Measurements from ENCODE around the gene KLHL7.
"Not testable (repeated sequence)": the region's sequence is repeated elsewhere in the genome, so short reads cannot be mapped to it uniquely, and the experiment has no call there.

The KLHL7 gene

DNA sequence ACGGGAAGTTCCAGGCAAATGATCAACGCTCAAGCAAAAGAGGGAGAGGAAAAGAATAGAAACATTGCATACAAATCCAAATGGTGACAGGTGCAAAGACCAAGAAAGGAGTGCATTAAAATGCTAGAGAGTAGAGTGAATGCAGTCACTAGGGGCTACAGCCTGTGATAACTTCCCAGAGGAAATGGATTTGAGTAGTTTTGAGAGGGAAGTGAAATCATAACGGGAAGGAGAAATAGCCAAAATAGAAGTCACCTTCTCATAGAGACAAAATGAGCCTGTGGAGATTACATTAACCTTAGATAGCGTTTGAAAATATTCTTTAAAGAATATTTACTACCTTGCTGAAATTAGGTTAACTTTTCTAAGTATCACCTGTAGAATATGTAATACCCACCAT, 102.7 kb downstream of the KLHL7 start:
- no peak for DNase-seq
- intact Hi-C loops (cut with DNase I): no loop called here

DNA sequence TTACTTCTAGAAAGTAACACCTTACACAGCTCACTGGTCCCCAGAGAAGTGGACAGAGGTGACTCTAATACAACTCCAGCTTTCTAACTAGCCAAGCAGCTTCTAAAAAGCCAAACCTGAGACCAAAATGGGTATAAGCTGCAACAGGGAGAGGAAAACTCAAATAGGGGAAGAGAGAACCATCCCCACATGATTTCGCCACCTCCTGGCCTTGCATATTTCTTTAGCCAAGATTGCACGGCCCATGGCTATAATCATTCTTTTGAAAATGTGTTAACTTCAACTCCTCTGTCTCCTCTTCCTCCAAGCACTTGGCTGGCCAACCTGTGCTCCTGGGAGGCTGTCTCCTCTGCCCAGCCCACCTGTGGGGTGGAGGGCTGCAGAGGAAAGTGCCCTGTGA, 104.9 kb downstream of the KLHL7 start:
- intact Hi-C loops (cut with DNase I): no loop called here
- DNase-seq: no peak

DNA sequence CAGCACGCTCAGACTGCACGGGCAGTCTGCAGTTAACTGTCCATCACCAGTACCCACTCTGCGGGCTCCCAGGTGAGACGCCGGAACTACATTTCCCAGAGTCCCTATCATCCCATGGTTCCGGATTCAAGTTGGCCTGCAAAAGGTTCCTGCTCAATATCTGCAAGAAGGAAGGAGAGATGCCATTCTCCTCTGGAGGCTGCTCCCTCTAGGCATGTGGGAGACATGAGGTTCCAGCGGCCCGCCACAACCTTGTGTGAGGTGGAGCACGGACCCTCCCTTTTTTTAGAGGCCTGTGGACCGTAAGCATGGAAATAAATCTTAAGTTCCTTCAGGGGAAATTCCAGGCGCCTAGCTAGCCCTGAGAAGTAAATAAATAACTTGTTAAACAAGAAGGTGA, 106.0 kb downstream of the KLHL7 start:
- no peak for DNase-seq
- intact Hi-C loops (cut with DNase I): no loop called here

DNA sequence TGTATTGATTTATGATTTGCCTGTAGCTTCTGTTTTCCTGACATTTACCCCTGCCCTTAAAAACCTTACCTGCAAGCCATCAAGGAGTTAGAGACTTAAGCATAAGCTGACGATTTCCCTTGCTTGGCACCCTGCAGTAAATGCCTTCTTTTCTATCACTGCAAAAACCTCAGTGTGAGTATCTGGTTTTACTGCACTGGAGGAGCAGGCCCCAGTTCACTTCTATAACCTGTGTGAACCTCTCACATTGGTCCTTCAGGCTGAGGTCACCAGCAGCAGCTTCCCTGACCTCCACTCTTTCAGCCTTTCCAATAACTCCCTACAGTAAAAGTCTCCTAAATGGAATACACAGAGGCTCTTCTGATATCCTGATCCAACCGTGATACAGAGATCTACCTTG, 106.8 kb downstream of the KLHL7 start:
- DNase-seq: no peak
- intact Hi-C loops (cut with DNase I): no loop called here

- DNase-seq: no peak
- intact Hi-C loops (cut with DNase I): no loop called here
These were observed 107.3 kb downstream of the KLHL7 start for GRCh38 chr7:23212841-23213240.

DNA sequence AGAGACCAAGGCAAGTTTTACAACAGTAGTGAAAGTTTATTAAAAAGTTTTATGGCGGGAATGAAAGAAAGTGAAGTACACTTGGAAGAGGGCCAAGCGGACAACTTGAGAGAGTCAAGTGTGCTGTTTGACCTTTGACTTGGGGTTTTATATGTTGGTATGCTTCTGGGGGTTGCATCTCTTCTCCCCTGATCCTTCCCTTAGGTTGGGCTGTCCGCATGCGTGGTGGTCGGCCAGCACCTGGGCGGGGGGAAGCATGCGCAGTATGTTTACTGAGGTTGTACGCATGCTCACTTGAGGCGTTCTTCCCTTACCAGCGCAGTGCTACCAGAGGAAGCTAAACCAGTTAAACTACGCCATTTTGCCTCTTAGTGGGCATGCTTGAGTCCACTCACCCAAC, 108.2 kb downstream of the KLHL7 start:
- DNase-seq: no peak
- intact Hi-C loops (cut with DNase I): no loop called here

DNA sequence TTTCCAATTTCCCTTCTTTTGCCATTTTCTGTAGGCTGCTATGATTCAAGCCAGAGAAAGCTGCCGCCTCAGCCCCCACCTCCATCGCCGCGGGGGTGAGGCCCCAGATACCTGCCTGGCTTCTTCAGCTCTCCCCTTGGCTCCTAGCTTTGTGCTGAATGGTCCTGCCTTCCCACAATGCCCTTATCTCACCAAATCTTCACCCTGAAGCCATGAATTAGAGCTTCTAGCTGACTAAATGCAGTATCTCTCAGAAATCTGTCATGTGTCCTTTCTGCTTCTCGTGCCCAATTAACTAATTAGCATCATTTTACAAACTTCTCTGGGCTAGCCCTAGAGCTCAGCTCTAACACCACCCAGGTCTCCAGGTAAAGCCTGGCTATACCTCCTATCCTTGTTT, 108.8 kb downstream of the KLHL7 start:
- no peak for DNase-seq
- intact Hi-C loops (cut with DNase I): no loop called here

GRCh38 chr7:23214938-23215337, 109.4 kb downstream of the KLHL7 start:
- intact Hi-C loops (cut with DNase I): no loop called here
- no peak for DNase-seq

GRCh38 chr7:23216021-23216420, 110.4 kb downstream of the KLHL7 start:
- DNase-seq: peak in 5 of 10 donors; percentile 14 to 88 (median 27)
- intact Hi-C loops (cut with DNase I): no loop called here

- no peak for DNase-seq
- intact Hi-C loops (cut with DNase I): no loop called here
These were observed 112.6 kb downstream of the KLHL7 start for GRCh38 chr7:23218196-23218595.

DNA sequence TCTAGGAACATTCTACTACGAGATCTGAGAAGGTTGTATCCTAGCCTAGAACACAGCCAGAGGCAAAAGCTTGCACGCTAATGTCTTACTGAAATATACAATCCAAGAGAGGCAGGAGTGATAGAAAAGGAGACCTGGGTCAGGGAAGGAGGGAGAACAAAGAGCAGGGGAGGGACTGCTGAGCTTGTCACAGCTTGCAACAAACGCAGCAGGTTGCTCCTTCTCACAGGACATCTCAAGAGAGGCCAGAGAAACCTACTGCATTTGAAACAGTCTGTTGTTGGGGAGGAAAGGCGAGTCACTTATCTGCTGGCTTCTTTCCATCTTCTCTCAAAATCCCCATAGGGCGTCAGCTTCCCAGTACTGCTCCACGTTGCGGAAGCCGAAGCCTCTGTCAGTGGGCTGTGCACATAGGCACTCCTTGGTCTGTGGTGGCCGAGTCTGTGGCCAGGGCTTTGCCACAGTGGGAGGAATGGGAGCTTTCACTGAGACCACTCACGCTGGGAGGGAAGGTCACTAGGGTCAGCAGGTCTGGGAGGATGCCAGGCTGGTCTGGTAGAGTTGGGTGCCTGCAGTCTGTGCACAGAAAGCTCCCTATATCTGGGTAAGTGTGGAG, 115.2 kb downstream of the KLHL7 start:
- intact Hi-C loops (cut with DNase I): no loop called here
- DNase-seq: no peak

DNA sequence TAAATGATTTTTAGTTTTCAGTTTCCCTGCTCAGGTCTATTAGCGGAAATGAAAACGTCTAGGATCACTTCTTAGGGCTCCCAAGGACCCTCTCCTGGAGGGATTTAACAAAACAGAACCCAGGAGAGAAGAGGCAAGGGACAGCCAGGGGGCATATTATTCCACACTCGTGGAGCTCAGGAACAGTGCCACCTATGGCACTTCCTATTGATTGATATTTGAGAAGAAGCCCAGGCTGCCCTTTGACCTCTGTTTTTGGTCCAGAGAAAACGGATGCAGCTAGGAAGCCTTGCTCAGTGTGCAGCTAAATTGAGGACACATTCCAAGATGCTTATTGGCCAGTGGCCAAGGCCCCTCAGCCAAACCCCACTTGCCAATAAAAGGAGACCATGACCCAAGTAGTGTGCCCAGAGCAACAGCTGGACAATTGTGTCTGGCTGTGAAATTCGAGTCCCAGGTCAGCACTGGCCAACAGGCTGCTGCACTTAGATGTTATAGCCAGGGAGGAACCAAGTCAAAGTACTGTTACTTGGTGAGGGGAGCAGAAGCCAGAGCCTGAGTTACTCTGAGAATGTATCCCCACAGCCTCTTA, 117.0 kb downstream of the KLHL7 start:
- DNase-seq: no peak
- intact Hi-C loops (cut with DNase I): no loop called here

DNA sequence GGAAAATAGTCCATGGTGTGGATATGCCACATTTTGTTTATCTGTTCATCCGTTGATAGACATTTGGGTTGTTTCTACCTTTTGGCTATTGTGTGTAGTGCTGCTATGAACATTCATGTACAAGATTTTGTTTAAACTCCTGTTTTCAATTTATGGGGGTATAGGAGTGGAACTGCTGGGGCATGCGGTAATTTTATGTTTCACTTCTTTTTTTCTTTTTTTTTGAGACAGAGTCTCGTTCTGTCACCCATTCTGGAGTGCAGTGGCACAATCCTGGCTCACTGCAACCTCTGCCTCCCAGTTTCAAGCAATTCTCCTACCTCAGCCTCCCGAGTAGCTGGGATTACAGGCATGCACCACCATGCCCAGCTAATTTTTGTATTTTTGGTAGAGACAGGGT, 118.8 kb downstream of the KLHL7 start:
- intact Hi-C loops (cut with DNase I); DNase-seq: not testable (repeated sequence)

GRCh38 chr7:23226844-23227450, 121.4 kb downstream of the KLHL7 start:
- intact Hi-C loops (cut with DNase I): no loop called here
- DNase-seq: peak in 6 of 10 donors; percentile 22 to 89 (median 52)
